GM06990 (cell line): Measurements from ENCODE around the gene BCAR3.
A peak's percentile ranks its signal among the peaks of the same experiment; 100 is the strongest.

ENCODE experiments used
- DNase-seq: peaks from one replicate; pipeline ENCODE4 v3.0.0-alpha.2; 2011; ENCODE audit not compliant: insufficient read length; ENCODE audit errors: extremely low read depth
- H3K27me3 ChIP-seq: replicated peaks from 2 replicates; pipeline ENCODE4 v1.6.0; 2011; ENCODE audit warnings: low read length; ENCODE audit not compliant: control insufficient read depth, insufficient read depth
- H3K36me3 ChIP-seq: 2 replicates; pipeline ENCODE4 v1.5.1; 2011; ENCODE audit warnings: low read length; ENCODE audit not compliant: control insufficient read depth, insufficient read depth
- H3K4me3 ChIP-seq: replicated peaks from 2 replicates; pipeline ENCODE4 v1.5.1; 2011; ENCODE audit warnings: low read depth, mild to moderate bottlenecking, control low read depth, low read length
- CTCF ChIP-seq: IDR thresholded peaks from 2 replicates; pipeline ENCODE4 v1.5.1; 2011; ENCODE audit warnings: low read length, control low read depth, mild to moderate bottlenecking, inconsistent platforms; ENCODE audit not compliant: insufficient read depth, poor library complexity, severe bottlenecking

Gene BCAR3

GRCh38 chr1:93716941-93717368, 35.3 kb upstream of the BCAR3 start:
- Histone ChIP-seq H3K36me3 (no peaks in the 10 kb centered on the region), H3K27me3 (no peaks in the 10 kb centered on the region), H3K4me3 (no peak overlapping the region)
- DNase-seq = no peak
- no peak for TF ChIP-seq CTCF

DNA sequence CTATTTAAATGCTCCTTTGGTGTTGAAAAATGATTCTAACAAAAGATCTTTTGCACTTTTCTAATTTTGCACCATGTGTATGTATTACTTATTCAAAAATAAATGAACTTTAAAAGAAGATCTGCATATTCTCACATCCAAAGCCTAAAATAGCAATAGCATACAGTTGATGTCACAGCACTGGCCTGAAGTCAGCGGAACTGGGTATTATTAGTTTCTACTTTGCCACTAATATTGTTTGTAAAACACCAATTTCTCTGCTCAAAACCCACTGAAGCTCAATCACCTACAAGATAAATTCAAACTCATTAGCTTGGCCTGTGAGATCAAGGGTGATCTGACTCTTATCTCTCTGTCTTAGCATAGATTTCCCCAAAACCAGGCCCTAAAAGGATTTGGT, 34.5 kb upstream of the BCAR3 start:
- no peak for TF ChIP-seq CTCF
- no peaks in the 10 kb centered on the region for H3K36me3 ChIP-seq
- H3K27me3 ChIP-seq = no peaks in the 10 kb centered on the region
- H3K4me3 ChIP-seq = no peak overlapping the region
- DNase-seq = no peak

- Histone ChIP-seq H3K4me3 (no peak overlapping the region), H3K36me3 (no peaks in the 10 kb centered on the region), H3K27me3 (no peaks in the 10 kb centered on the region)
- DNase-seq = peak; percentile 69
- no peak for TF ChIP-seq CTCF
These were observed 34.0 kb upstream of the BCAR3 start for GRCh38 chr1:93715529-93716126.

GRCh38 chr1:93714356-93714755, 32.7 kb upstream of the BCAR3 start:
- Histone ChIP-seq H3K36me3 (no peaks in the 10 kb centered on the region), H3K27me3 (no peaks in the 10 kb centered on the region), H3K4me3 (no peak overlapping the region)
- TF ChIP-seq CTCF = no peak
- DNase-seq = no peak

- Histone ChIP-seq H3K4me3 (no peak overlapping the region), H3K36me3 (no peaks in the 10 kb centered on the region), H3K27me3 (no peaks in the 10 kb centered on the region)
- DNase-seq = no peak
- no peak for TF ChIP-seq CTCF
These were observed 31.7 kb upstream of the BCAR3 start for GRCh38 chr1:93713341-93713740.

GRCh38 chr1:93712741-93713140, 31.1 kb upstream of the BCAR3 start:
- Histone ChIP-seq H3K27me3 (no peaks in the 10 kb centered on the region), H3K4me3 (no peak overlapping the region), H3K36me3 (no peaks in the 10 kb centered on the region)
- DNase-seq = no peak
- no peak for TF ChIP-seq CTCF
